Measurements from ENCODE around the gene PITPNC1.

Gene PITPNC1

GRCh38 chr17:67557921-67558320 is 180.8 kb downstream of the PITPNC1 start:
- TF ChIP-seq TAF1 (IDR thresholded peaks at IDR 0.05; ENCODE audit: borderline replicate concordance, insufficient read depth, low read length) = no peak
- no peak for TF ChIP-seq SIN3A (IDR thresholded peaks at IDR 0.05; ENCODE audit: borderline replicate concordance, insufficient read depth, low read length)
- no peak for TF ChIP-seq REST (IDR thresholded peaks at IDR 0.05; ENCODE audit: insufficient read depth in 1 of 2, low read depth in 2 of 2, low read length in 2 of 2)
- no peak for TF ChIP-seq POLR2AphosphoS5 (IDR thresholded peaks at IDR 0.05; ENCODE audit: low read depth, low read length)
- no peak for TF ChIP-seq FOXP2 (optimal IDR thresholded peaks at IDR 0.05; ENCODE audit: borderline replicate concordance, extremely low read depth, extremely low read length, insufficient read depth)

- no peak for TF ChIP-seq SIN3A (IDR thresholded peaks at IDR 0.05; ENCODE audit: borderline replicate concordance, insufficient read depth, low read length)
- no peak for TF ChIP-seq POLR2AphosphoS5 (IDR thresholded peaks at IDR 0.05; ENCODE audit: low read depth, low read length)
- no peak for TF ChIP-seq TAF1 (IDR thresholded peaks at IDR 0.05; ENCODE audit: borderline replicate concordance, insufficient read depth, low read length)
- TF ChIP-seq REST (IDR thresholded peaks at IDR 0.05; ENCODE audit: insufficient read depth in 1 of 2, low read depth in 2 of 2, low read length in 2 of 2) = no peak
- TF ChIP-seq FOXP2 (optimal IDR thresholded peaks at IDR 0.05; ENCODE audit: borderline replicate concordance, extremely low read depth, extremely low read length, insufficient read depth) = no peak
These were observed 181.8 kb downstream of the PITPNC1 start for GRCh38 chr17:67558740-67559380.

- no peak for TF ChIP-seq SIN3A (IDR thresholded peaks at IDR 0.05; ENCODE audit: borderline replicate concordance, insufficient read depth, low read length)
- no peak for TF ChIP-seq REST (IDR thresholded peaks at IDR 0.05; ENCODE audit: insufficient read depth in 1 of 2, low read depth in 2 of 2, low read length in 2 of 2)
- TF ChIP-seq FOXP2 (optimal IDR thresholded peaks at IDR 0.05; ENCODE audit: borderline replicate concordance, extremely low read depth, extremely low read length, insufficient read depth) = no peak
- no peak for TF ChIP-seq POLR2AphosphoS5 (IDR thresholded peaks at IDR 0.05; ENCODE audit: low read depth, low read length)
- TF ChIP-seq TAF1 (IDR thresholded peaks at IDR 0.05; ENCODE audit: borderline replicate concordance, insufficient read depth, low read length) = no peak
These were observed 182.4 kb downstream of the PITPNC1 start for GRCh38 chr17:67559381-67559966.

GRCh38 chr17:67562005-67562404 is 184.9 kb downstream of the PITPNC1 start:
- TF ChIP-seq FOXP2 (optimal IDR thresholded peaks at IDR 0.05; ENCODE audit: borderline replicate concordance, extremely low read depth, extremely low read length, insufficient read depth) (peak; percentile 75), TAF1 (IDR thresholded peaks at IDR 0.05; ENCODE audit: borderline replicate concordance, insufficient read depth, low read length) (no peak; the same call in 1 of the 2 replicates), POLR2AphosphoS5 (IDR thresholded peaks at IDR 0.05; ENCODE audit: low read depth, low read length) (peak; percentile 80), REST (IDR thresholded peaks at IDR 0.05; ENCODE audit: insufficient read depth in 1 of 2, low read depth in 2 of 2, low read length in 2 of 2) (peak in 1 of 2 experiments; percentile 57; a peak in 2 of 4 replicates), SIN3A (IDR thresholded peaks at IDR 0.05; ENCODE audit: borderline replicate concordance, insufficient read depth, low read length) (peak; percentile 96)

Data from PFSK-1 (cell line).